Measurements from ENCODE around the gene GABRG3. TPM values are rescaled to one million over a fixed set of nuclear protein-coding genes. Genes with fewer than 3 reads are reported as not detected.

The GABRG3 gene
- polyA plus RNA-seq, 1 experiment = not detected

DNA sequence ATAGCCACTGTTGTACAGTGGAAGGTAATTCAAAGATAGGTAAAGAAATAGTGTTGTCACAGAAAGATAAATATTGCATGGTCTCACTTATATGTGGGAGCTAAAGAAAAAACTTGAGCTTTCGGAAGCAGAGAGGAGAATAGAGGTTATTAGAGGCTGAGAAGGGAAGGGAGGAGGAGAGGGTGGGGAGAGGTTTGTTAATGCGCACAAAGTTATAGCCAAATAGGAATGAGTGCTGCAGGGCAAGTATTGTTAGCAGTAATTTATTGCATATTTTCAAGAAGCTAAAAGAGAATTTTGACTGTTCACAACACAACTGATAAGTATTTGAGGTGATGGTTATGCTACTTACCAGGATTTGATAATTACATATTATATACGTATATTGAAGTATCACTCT, 154.2 kb downstream of the GABRG3 start:
- Histone ChIP-seq H3K9me3 (ENCODE audit: control insufficient read depth, insufficient read depth, low read length) (peaks cover 13% of the 10 kb centered on the region), H3K27ac (ENCODE audit: low read depth, low read length) (no peak overlapping the region), H3K27me3 (ENCODE audit: control insufficient read depth, insufficient read depth, low read length) (no peaks in the 10 kb centered on the region), H3K4me3 (ENCODE audit: low read depth, low read length) (no peak overlapping the region)
- CTCF ChIA-PET = interaction anchor here (1.0 kb wide), 1 partner anchor 234 kb away, joined by 3 read pairs; no protein-coding TSS in a partner anchor
- POLR2A ChIA-PET = no interaction called here
- DNase-seq (ENCODE audit: low read depth, low spot score) = no peak
- TF ChIP-seq, protein P1, sequence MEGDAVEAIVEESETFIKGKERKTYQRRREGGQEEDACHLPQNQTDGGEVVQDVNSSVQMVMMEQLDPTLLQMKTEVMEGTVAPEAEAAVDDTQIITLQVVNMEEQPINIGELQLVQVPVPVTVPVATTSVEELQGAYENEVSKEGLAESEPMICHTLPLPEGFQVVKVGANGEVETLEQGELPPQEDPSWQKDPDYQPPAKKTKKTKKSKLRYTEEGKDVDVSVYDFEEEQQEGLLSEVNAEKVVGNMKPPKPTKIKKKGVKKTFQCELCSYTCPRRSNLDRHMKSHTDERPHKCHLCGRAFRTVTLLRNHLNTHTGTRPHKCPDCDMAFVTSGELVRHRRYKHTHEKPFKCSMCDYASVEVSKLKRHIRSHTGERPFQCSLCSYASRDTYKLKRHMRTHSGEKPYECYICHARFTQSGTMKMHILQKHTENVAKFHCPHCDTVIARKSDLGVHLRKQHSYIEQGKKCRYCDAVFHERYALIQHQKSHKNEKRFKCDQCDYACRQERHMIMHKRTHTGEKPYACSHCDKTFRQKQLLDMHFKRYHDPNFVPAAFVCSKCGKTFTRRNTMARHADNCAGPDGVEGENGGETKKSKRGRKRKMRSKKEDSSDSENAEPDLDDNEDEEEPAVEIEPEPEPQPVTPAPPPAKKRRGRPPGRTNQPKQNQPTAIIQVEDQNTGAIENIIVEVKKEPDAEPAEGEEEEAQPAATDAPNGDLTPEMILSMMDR (IDR thresholded peaks at IDR 0.05; ENCODE audit: low read depth, low read length) = no peak

DNA sequence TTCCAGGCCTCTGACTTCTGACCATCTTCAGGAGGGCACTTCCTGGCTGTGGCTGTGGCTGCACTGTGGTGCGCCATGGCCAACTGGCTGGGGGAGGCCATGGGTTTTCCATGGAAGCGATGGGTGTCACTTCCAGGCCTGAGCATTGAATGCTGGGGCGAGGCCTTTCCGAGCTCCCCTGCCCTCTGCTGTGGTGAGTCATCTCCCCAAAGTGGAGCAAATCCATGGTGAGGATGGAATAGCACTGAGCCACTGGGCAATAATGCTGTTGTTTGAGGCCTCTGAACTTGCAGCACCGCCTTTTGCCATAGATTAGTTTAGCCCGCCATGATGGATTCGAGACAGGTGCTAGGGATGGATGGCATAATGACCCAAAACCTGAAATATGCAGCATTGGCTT, 155.5 kb downstream of the GABRG3 start:
- ChIA-PET POLR2A (no interaction called here), CTCF (no interaction called here)
- no peak for DNase-seq (ENCODE audit: low read depth, low spot score)
- H3K27ac ChIP-seq (ENCODE audit: low read depth, low read length) = no peak overlapping the region
- H3K4me3 ChIP-seq (ENCODE audit: low read depth, low read length) = no peak overlapping the region
- H3K27me3 ChIP-seq (ENCODE audit: control insufficient read depth, insufficient read depth, low read length) = no peaks in the 10 kb centered on the region
- TF ChIP-seq, protein P1 (IDR thresholded peaks at IDR 0.05; ENCODE audit: low read depth, low read length) = no peak
- H3K9me3 ChIP-seq (ENCODE audit: control insufficient read depth, insufficient read depth, low read length) = peaks cover 13% of the 10 kb centered on the region

DNA sequence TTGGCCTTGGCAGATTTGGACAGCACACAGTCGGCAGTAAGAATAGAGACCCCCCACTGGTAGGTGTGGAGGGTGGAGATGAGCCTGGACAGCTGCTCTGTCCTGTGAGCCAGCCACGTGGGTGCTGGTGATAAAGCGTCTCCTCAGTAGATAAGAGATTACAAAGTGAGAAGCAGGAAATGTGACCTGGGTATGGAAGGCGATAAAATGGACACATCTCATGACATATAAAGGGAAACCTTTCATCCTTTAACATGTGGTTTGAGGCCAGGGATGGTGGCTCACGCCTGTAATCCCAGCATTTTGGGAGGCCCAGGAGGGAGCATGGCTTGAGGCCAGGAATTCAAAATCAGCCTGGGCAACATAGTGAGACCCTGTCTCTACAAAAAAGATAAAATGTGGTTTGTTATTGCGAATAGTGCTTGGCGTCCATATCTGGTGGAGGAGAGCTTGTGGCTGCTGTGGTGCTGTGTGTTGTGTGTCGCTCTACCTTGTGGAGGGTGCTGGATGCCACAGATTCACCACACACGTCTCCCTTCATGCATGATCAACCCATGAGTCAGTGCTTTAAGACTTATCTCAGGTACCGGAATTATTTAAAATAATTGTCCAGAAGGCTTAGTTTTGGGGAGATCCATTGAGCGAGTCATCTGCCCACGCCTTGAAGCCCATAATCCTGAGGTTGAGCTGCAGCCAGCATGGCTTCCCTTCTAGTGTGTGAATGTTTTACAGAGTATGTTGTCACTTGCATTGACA, 157.0 kb downstream of the GABRG3 start:
- Histone ChIP-seq H3K4me3 (ENCODE audit: low read depth, low read length) (no peak overlapping the region), H3K27ac (ENCODE audit: low read depth, low read length) (no peak overlapping the region), H3K27me3 (ENCODE audit: control insufficient read depth, insufficient read depth, low read length) (no peaks in the 10 kb centered on the region), H3K9me3 (ENCODE audit: control insufficient read depth, insufficient read depth, low read length) (peaks cover 13% of the 10 kb centered on the region)
- ChIA-PET POLR2A (no interaction called here), CTCF (no interaction called here)
- DNase-seq (ENCODE audit: low read depth, low spot score) = no peak
- TF ChIP-seq, protein P1 (IDR thresholded peaks at IDR 0.05; ENCODE audit: low read depth, low read length) = no peak

DNA sequence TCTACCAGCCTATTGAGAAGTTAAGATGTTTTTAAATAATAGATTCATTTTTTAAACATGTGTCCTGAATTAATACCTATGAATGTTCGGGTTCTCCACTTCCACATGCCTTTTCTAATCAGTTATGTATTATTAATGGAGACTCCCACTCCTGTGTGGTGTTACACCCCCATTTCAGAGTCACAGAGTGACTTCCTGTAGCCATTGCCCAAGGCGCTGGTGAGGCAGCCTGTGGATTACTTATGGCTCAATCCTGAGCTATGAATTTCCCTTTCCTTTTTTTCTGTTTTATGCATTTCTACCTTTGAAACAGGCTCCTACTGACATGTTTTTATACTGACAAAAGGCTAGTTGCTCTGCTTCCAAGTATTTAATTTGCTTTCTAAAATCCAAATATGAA, 162.3 kb downstream of the GABRG3 start:
- POLR2A ChIA-PET = no interaction called here
- H3K27ac ChIP-seq (ENCODE audit: low read depth, low read length) = no peak overlapping the region
- CTCF ChIA-PET = no interaction called here
- no peak overlapping the region for H3K4me3 ChIP-seq (ENCODE audit: low read depth, low read length)
- H3K27me3 ChIP-seq (ENCODE audit: control insufficient read depth, insufficient read depth, low read length) = no peaks in the 10 kb centered on the region
- TF ChIP-seq, protein P1 (IDR thresholded peaks at IDR 0.05; ENCODE audit: low read depth, low read length) = no peak
- no peaks in the 10 kb centered on the region; the same call in 1 of the 2 replicates for H3K9me3 ChIP-seq (ENCODE audit: control insufficient read depth, insufficient read depth, low read length)
- DNase-seq (ENCODE audit: low read depth, low spot score) = no peak

DNA sequence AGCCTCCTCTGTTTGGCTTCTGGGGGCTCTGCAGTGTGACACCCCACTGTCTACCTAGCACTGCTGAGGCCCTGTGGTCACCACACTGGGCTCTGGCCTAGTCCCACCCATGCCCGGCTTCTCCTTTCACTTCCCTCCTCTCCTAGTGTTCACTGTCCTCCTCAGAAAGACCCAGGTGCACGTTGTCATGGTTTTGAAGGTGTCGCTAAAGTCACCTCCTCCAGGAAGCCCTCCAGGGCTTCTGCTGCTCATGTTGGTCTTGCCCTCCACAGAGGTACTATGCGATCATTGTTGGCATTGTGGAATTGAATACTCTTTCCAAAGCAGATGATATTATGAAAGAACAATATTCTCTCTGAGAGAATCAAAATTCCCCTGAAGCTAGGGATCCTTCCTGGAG, 163.5 kb downstream of the GABRG3 start:
- no peak overlapping the region for H3K4me3 ChIP-seq (ENCODE audit: low read depth, low read length)
- TF ChIP-seq, protein P1 (IDR thresholded peaks at IDR 0.05; ENCODE audit: low read depth, low read length) = no peak
- no peaks in the 10 kb centered on the region for H3K27me3 ChIP-seq (ENCODE audit: control insufficient read depth, insufficient read depth, low read length)
- no peak overlapping the region for H3K27ac ChIP-seq (ENCODE audit: low read depth, low read length)
- DNase-seq (ENCODE audit: low read depth, low spot score) = no peak
- CTCF ChIA-PET = no interaction called here
- POLR2A ChIA-PET = no interaction called here
- 0 out of 2 replicates have a peak, but pooled peaks cover 3% of the 10 kb centered on the region for H3K9me3 ChIP-seq (ENCODE audit: control insufficient read depth, insufficient read depth, low read length)

Measured in AG04450 (cell line).